HT-29 (cell line): ENCODE results near the gene MRTFA. TPM values are rescaled to one million over a fixed set of nuclear protein-coding genes. Genes with fewer than 3 reads are reported as not detected.
"Not testable (repeated sequence)": the region's sequence is repeated elsewhere in the genome, so short reads cannot be mapped to it uniquely, and the experiment has no call there.

ENCODE experiments used
- DNase-seq: peaks from one replicate; pipeline ENCODE4 v3.0.0-alpha.2; 2015; ENCODE audit warnings: low spot score
- total RNA-seq: library from RNA; depleted of rRNA; stranded (reverse); fragments of >200 nt; shearing (Covaris generic); gene quantifications from 2 replicates; pipeline ENCODE4 v1.2.3, GENCODE V29; 2014; rRNA removed

MRTFA gene
- total RNA-seq, result 23.6 and 26.1 TPM in 2 replicates

- DNase-seq, result peak; percentile 96
Measured at GRCh38 chr22:40636380-40637182, at the start of gene MRTFA. TSS of gene MRTFA (minus strand) at chr22:40636719.

- DNase-seq, result no peak
Measured at GRCh38 chr22:40685406-40685805, 48.9 kb upstream of the MRTFA start.

GRCh38 chr22:40684728-40685127, 48.2 kb upstream of the MRTFA start:
- no peak for DNase-seq

GRCh38 chr22:40681451-40681850, 44.9 kb upstream of the MRTFA start:
- no peak for DNase-seq

GRCh38 chr22:40680819-40681183, 44.3 kb upstream of the MRTFA start:
- DNase-seq, result no peak

GRCh38 chr22:40679964-40680818, 43.7 kb upstream of the MRTFA start:
- DNase-seq, result peak; percentile 5

- no peak for DNase-seq
Measured at GRCh38 chr22:40679249-40679963, 42.9 kb upstream of the MRTFA start, which contains the start of gene MCHR1. TSS of gene MCHR1 (plus strand) at chr22:40679484. CDS start at chr22:40679653, 169 bp downstream.

- no peak for DNase-seq
Measured at GRCh38 chr22:40678493-40679248, 42.2 kb upstream of the MRTFA start.

- no peak for DNase-seq
Measured at GRCh38 chr22:40676644-40677043, 40.1 kb upstream of the MRTFA start.

GRCh38 chr22:40676166-40676565, 39.6 kb upstream of the MRTFA start:
- DNase-seq, result not testable (repeated sequence)

- DNase-seq, result no peak
Measured at GRCh38 chr22:40674274-40674673, 37.8 kb upstream of the MRTFA start.

- DNase-seq, result no peak
Measured at GRCh38 chr22:40673017-40673416, 36.5 kb upstream of the MRTFA start.

- no peak for DNase-seq
Measured at GRCh38 chr22:40671796-40672360, 35.4 kb upstream of the MRTFA start.

- DNase-seq, result no peak
Measured at GRCh38 chr22:40671369-40671768, 34.9 kb upstream of the MRTFA start.

- no peak for DNase-seq
Measured at GRCh38 chr22:40670058-40670457, 33.5 kb upstream of the MRTFA start.

- no peak for DNase-seq
Measured at GRCh38 chr22:40668611-40669411, 32.3 kb upstream of the MRTFA start.

- DNase-seq, result no peak
Measured at GRCh38 chr22:40666151-40666848, 29.8 kb upstream of the MRTFA start.

GRCh38 chr22:40665312-40665711, 28.8 kb upstream of the MRTFA start:
- no peak for DNase-seq

- DNase-seq, result no peak
Measured at GRCh38 chr22:40661671-40662070, 25.2 kb upstream of the MRTFA start.
